Neural cell (in vitro differentiated cells): ENCODE results near the gene TMC1. TPM values are rescaled to one million over a fixed set of nuclear protein-coding genes. Genes with fewer than 3 reads are reported as not detected.

Experiments
- H2AFZ ChIP-seq: fragments of 200-600, 300-800 bp; sonication (generic), shearing (Covaris generic); 2 replicates; pipeline ENCODE4 v1.6.0; 2014; ENCODE audit warnings: low read depth, mild to moderate bottlenecking, antibody characterized with exemption, low read length, moderate library complexity
- H3F3A ChIP-seq: fragments of 200-600 bp; shearing (Covaris generic); 2 replicates; pipeline ENCODE4 v1.6.1; 2016; ENCODE audit warnings: mild to moderate bottlenecking, moderate library complexity, mixed read lengths, antibody characterized with exemption, low read length; ENCODE audit not compliant: insufficient read depth, poor library complexity, severe bottlenecking
- H3K27ac ChIP-seq: fragments of 200-600, 300-800 bp; sonication (generic), shearing (Covaris generic); 2 replicates; pipeline ENCODE4 v1.5.1; 2014; ENCODE audit warnings: mild to moderate bottlenecking, low read length, moderate library complexity
- H3K27me3 ChIP-seq: fragments of 300-800, 200-600 bp; sonication (generic), shearing (Covaris generic); 2 replicates; pipeline ENCODE4 v1.6.0; 2014; ENCODE audit warnings: mild to moderate bottlenecking, low read depth, low read length, moderate library complexity; ENCODE audit not compliant: insufficient read depth
- H3K36me3 ChIP-seq: fragments of 300-800, 200-600 bp; sonication (generic), shearing (Covaris generic); 2 replicates; pipeline ENCODE4 v1.5.1; 2014; ENCODE audit warnings: mild to moderate bottlenecking, antibody characterized with exemption, low read length, moderate library complexity; ENCODE audit not compliant: insufficient read depth
- H3K4me2 ChIP-seq: fragments of 300-800, 200-600 bp; sonication (generic), shearing (Covaris generic); 2 replicates; pipeline ENCODE4 v1.6.0; 2014; ENCODE audit warnings: mild to moderate bottlenecking, low read length
- H3K4me3 ChIP-seq: fragments of 300-800, 200-600 bp; sonication (generic), shearing (Covaris generic); 2 replicates; pipeline ENCODE4 v1.5.1; 2014; ENCODE audit warnings: mild to moderate bottlenecking, low read length, moderate library complexity
- H3K79me2 ChIP-seq: fragments of 200-600 bp; shearing (Covaris generic); replicated peaks from 2 replicates; pipeline ENCODE4 v1.6.0; 2014; ENCODE audit warnings: mild to moderate bottlenecking, low read length, moderate library complexity; ENCODE audit not compliant: insufficient read depth
- H3K9ac ChIP-seq: fragments of 300-800, 200-600 bp; sonication (generic), shearing (Covaris generic); 2 replicates; pipeline ENCODE4 v1.6.1; 2016; ENCODE audit warnings: mild to moderate bottlenecking, low read length, mixed read lengths
- H3K9me2 ChIP-seq: fragments of 200-600 bp; shearing (Covaris generic); 2 replicates; pipeline ENCODE4 v1.6.1; 2016; ENCODE audit warnings: mild to moderate bottlenecking, low read length, mixed read lengths; ENCODE audit not compliant: insufficient read depth
- H3K9me3 ChIP-seq: fragments of 200-600, 300-800 bp; sonication (generic), shearing (Covaris generic); 2 replicates; pipeline ENCODE4 v1.6.1; 2016; ENCODE audit warnings: mild to moderate bottlenecking, mixed run types, low read length, moderate library complexity, mixed read lengths
- H4K20me1 ChIP-seq: fragments of 200-600 bp; shearing (Covaris generic); 2 replicates; pipeline ENCODE4 v1.6.1; 2016; ENCODE audit warnings: mild to moderate bottlenecking, mixed run types; ENCODE audit not compliant: insufficient read depth
- CTCF ChIP-seq: fragments of 450-650 bp; IDR thresholded peaks from 2 replicates; pipeline ENCODE4 v1.5.1; 2014; ENCODE audit warnings: antibody characterized with exemption, mild to moderate bottlenecking, moderate library complexity; ENCODE audit not compliant: poor library complexity, severe bottlenecking
- EP300 ChIP-seq: fragments of 450-650 bp; conservative IDR thresholded peaks from 2 replicates; pipeline ENCODE4 v1.6.1; 2014; ENCODE audit warnings: antibody characterized with exemption, mild to moderate bottlenecking, moderate library complexity; ENCODE audit not compliant: poor library complexity, severe bottlenecking
- EZH2 ChIP-seq: fragments of 200-600, 300-800 bp; shearing (Covaris generic), sonication (generic); IDR thresholded peaks from 2 replicates; pipeline ENCODE4 v1.6.1; 2014; ENCODE audit warnings: antibody characterized with exemption, low read length, borderline replicate concordance, mild to moderate bottlenecking; ENCODE audit not compliant: insufficient read depth, poor library complexity, severe bottlenecking
- MXI1 ChIP-seq: fragments of 450-650 bp; conservative IDR thresholded peaks from 2 replicates; pipeline ENCODE4 v1.6.1; 2014; ENCODE audit warnings: antibody characterized with exemption, mild to moderate bottlenecking; ENCODE audit not compliant: poor library complexity, severe bottlenecking
- POLR2AphosphoS5 ChIP-seq: IDR thresholded peaks from 2 replicates; pipeline ENCODE4 v1.6.1; 2012
- RAD21 ChIP-seq: fragments of 450-650 bp; conservative IDR thresholded peaks from 2 replicates; pipeline ENCODE4 v1.6.1; 2014; ENCODE audit warnings: antibody characterized with exemption, mild to moderate bottlenecking, moderate library complexity
- REST ChIP-seq: IDR thresholded peaks from 2 replicates; pipeline ENCODE4 v1.6.1; 2012; ENCODE audit warnings: borderline replicate concordance
- SMC3 ChIP-seq: fragments of 450-650 bp; conservative IDR thresholded peaks from 2 replicates; pipeline ENCODE4 v1.6.1; 2014; ENCODE audit warnings: antibody characterized with exemption, mild to moderate bottlenecking, moderate library complexity; ENCODE audit not compliant: poor library complexity
- TAF1 ChIP-seq: IDR thresholded peaks from 2 replicates; pipeline ENCODE4 v1.6.1; 2012; ENCODE audit warnings: low read depth
- polyA plus RNA-seq: library from polyadenylated mRNA; depleted of rRNA; stranded (reverse); fragments of >200 nt; gene quantifications from 2 replicates; pipeline ENCODE4 v1.2.3, GENCODE V29; 2014

The TMC1 gene
- polyA plus RNA-seq, 1 donor from 2014 or later: not detected

- Histone ChIP-seq H3K9ac (no peak overlapping the region), H3K27me3 (no peaks in the 10 kb centered on the region), H2AFZ (no peak overlapping the region), H4K20me1 (no peaks in the 10 kb centered on the region), H3K9me2 (no peaks in the 10 kb centered on the region), H3K36me3 (no peaks in the 10 kb centered on the region), H3F3A (no peaks in the 10 kb centered on the region), H3K27ac (no peak overlapping the region), H3K4me3 (no peak overlapping the region), H3K4me2 (no peak overlapping the region), H3K79me2 (no peaks in the 10 kb centered on the region), H3K9me3 (no peaks in the 10 kb centered on the region)
- no peak for TF ChIP-seq EP300
- TF ChIP-seq MXI1: no peak
- TF ChIP-seq REST: no peak
- no peak for TF ChIP-seq TAF1
- no peak for TF ChIP-seq EZH2
- TF ChIP-seq CTCF: no peak
- TF ChIP-seq RAD21: no peak
- TF ChIP-seq SMC3: no peak
These were observed 351.3 kb downstream of the TMC1 start for GRCh38 chr9:72872718-72873117.

GRCh38 chr9:72873456-72873855, 352.0 kb downstream of the TMC1 start:
- H3K27me3 ChIP-seq: no peaks in the 10 kb centered on the region
- H3K4me3 ChIP-seq: no peak overlapping the region
- H3K79me2 ChIP-seq: no peaks in the 10 kb centered on the region
- no peak overlapping the region for H2AFZ ChIP-seq
- H3K36me3 ChIP-seq: no peaks in the 10 kb centered on the region
- no peak overlapping the region for H3K27ac ChIP-seq
- no peak overlapping the region for H3K4me2 ChIP-seq
- no peaks in the 10 kb centered on the region for H3F3A ChIP-seq
- TF ChIP-seq EZH2 (no peak), REST (no peak), TAF1 (no peak), MXI1 (no peak), RAD21 (no peak), CTCF (no peak), EP300 (no peak), POLR2AphosphoS5 (no peak), SMC3 (no peak)
- H3K9ac ChIP-seq: no peak overlapping the region
- no peaks in the 10 kb centered on the region for H4K20me1 ChIP-seq
- H3K9me2 ChIP-seq: no peaks in the 10 kb centered on the region
- no peaks in the 10 kb centered on the region for H3K9me3 ChIP-seq
